HG03097 (cell line): ENCODE measurements around the gene IFNA5.

ENCODE experiments used
- ATAC-seq: cut with Tn5 transposase; IDR thresholded peaks from one replicate; pipeline ENCODE4 v1.9.1; 2021; ENCODE audit not compliant: unreplicated experiment, low FRiP score

The IFNA5 gene

DNA sequence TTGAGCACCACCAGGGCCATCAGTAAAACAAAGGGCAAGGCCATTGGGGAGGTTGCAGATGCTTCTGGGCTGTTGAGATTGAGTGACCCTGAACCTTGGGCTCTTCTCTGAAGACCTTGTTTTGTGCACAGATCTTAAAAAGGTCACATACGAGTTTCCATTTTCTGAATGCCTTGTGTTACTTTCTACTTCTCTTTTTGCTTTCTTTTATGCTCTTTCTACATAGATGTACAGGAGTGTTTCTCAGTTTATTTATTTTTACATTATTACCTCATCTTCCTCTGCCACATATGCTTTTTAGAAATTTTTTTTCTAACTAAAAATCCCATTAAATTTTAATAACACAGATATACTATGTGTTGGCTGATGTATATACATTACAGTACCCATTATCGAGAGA, at the start of gene IFNA5:
TSS of gene IFNA5 (minus strand) at position 101 of the 400 bp plus-strand sequence. CDS start at position 44, 57 bp downstream.
- ATAC-seq: no peak

- no peak for ATAC-seq
Measured at GRCh38 chr9:21350787-21351186, 45.7 kb upstream of the IFNA5 start, which contains the start of gene IFNA6. Gene IFNA6 (minus strand): TSS chr9:21350887. CDS start chr9:21350887, 0 bp downstream.

- ATAC-seq: no peak
Measured at GRCh38 chr9:21348430-21348970, 43.4 kb upstream of the IFNA5 start.

- no peak for ATAC-seq
Measured at GRCh38 chr9:21340735-21341134, 35.6 kb upstream of the IFNA5 start.

- ATAC-seq: no peak
Measured at GRCh38 chr9:21336457-21336856, 31.3 kb upstream of the IFNA5 start.

GRCh38 chr9:21334701-21335632, 29.9 kb upstream of the IFNA5 start, which contains the start of gene KLHL9:
Gene KLHL9 (minus strand): TSS chr9:21335404. CDS start chr9:21334859, 545 bp downstream.
- peak; percentile 82 for ATAC-seq

GRCh38 chr9:21333226-21333625, 28.1 kb upstream of the IFNA5 start:
- ATAC-seq: no peak

DNA sequence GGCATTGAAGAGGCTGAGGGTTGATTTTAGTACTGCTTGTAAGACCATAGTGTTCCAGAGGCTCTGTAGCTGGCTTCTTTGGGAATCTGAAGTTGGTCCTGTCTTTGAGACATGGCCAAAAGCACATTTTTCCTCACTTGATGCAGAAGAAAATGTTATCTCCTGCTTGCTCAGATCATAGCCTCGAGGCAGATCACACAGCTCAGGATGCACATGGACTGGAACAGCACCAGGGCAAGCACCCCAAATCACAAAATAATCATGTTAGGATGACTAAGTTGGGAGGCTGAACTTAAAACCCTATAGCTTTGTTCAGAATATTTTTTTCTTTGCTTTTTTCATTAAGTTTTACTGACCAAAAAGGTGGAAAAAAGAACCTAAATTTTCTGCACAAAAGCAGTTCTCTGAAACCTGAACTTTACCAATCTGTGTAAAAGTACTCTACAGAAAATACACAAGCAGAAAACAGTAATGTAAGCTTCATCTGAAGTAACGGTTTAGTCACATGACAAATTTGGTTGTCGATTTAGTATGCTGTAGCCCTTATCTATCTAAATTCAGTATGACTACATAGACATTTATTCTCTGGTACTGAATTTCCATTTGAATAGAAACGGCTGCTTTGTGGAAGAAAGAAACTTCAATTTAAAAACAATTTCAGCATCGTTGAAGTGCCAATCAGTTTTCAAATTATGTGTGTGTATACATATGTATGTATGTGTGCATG, 26.7 kb upstream of the IFNA5 start:
- ATAC-seq: no peak

DNA sequence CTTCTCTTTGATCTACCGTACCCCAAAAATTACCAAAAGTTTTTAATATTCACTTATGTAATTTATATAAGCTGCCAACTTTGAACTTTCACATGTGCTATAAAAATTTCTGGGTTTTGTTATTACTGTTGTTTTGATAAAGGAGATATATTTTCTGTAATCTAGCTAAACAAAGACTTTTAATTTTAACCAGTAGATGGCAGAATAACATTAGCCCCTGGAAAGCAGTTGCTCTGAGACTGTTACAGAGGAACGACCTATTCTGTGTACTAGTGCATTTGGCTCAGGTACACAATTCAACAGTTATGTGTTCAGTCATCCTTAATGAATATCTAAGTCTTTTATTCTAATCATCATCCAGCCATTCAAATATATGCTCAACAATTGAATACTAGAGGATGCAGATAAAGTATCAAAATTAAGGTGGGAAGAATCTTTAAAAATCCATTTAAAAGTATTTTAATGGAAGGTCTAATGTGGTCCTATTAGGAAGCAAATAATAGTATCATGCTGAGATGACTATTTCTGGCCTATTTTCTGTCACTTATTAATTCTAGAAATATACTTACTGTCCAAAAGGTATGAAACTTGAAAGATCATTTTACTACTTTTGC, 21.5 kb upstream of the IFNA5 start:
- no peak for ATAC-seq

- no peak for ATAC-seq
Measured at GRCh38 chr9:21324047-21324446, 18.9 kb upstream of the IFNA5 start.

- ATAC-seq: no peak
Measured at GRCh38 chr9:21322911-21323461, 17.9 kb upstream of the IFNA5 start.

DNA sequence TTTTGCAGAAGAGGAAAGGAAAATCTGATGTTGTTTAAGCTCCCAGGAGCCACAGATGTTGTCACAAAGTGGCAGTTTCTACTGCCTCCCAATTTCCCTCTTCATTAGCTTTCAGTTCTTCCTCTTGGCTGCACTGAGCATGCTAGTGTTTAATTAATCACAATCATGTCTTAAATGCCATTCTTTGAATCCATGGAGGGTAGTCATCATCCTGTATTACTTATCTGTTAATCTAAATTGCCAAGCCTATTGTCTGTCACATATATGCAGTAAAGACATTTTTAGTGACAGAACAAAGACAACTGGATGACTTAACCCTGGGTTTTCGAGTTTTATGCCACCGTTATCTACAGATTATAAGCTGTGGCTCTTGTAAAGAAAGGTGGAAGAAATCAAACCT, 15.4 kb upstream of the IFNA5 start:
- no peak for ATAC-seq

DNA sequence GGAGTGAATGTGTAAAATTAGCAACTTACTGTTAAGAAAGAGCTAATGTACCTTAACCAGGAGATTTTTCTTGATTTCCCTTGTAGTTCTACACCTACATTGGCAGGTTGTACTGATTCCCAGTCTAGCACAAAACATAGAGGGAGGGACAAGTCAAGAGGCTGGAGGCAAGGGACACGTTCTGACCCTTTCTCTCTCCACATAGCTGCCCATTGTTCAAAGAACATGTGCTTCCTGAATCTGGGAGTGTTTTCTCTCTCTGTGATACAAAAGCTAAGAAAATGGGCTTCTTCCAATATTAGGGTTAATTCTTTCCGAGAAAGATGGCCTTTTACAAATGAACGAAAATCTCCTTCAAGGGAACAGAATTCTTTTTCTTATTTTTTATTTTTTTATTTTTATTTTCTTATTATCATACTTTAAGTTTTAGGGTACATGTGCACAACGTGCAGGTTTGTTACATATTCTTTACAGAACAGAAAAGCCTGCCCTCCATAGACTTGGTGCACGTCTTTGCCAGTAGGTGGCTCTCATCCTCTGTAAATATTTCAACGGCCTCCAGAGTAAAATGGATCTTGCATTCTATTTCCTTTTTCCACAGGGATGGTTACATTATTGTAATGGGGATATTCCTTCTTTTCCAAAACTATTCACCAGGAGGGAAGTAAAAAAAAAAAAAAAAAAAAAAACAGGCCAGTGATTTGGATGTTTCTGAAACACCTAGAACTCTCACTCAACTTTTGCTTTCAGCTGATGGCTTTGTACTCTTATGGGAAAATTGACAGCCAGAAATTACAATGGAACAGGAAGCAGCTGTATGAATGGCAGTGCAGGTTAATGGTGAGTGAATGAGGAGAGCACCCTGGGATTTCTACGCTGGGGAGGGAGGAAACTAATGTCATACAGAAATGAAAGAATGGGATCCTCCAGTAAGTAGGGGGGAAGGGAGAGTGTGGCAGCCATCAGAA, 13.1 kb upstream of the IFNA5 start:
- ATAC-seq: no peak

DNA sequence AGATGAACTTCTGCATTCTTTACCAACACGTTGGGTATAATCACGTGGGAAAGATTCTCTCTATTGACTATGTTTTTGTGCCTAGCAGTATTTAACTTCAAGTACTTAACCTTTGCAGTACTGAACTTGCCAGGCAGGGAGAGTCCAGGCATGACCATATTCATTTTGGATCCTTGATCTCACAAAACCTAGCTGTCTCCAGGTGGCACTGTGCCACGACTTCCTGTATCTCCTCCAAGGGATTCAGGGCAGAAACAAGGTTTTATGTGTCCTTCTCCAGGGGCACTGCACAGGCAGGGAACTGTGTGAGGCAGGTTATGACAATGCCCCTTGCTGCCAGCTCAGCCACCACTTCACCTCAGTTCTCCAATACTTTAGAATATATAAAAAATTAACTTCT, 11.7 kb upstream of the IFNA5 start:
- no peak for ATAC-seq

DNA sequence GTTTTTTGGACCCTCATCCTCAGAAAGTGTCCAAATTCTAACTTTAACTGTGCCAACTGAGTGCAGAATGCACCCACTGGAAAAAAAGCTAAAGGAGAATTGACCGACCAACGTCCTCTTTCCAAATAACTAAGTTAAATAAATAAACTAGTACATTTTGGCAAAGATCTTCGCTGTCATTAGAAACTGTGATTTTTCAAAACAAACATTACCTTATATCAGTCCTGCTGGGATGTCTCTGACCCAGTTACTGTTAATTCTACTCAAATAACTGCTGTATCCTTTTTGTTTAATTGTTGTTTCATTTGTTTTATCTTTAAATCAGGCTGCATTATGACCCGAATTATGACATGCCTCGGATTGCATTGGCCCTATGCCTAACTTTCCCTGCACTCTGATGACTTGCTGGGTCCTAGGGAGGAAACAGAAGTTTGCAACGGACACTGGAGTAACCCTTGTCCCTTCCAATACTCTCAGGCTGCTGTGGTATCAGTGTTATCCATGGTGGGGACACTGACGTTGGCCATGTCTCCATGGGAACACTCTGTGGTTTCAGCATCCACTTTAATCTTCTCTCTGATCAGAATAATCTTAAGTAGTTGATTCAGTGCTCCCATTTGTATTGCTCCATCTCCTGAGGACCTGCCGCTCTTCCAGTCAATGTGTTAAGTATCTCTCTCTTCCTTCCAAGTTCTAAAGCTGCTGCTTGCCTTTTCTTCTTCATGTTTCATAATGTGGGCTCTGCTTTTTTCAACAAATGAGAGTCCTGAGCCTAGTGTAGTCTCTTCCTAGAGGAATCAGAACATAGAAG, 11.1 kb upstream of the IFNA5 start:
- no peak for ATAC-seq

DNA sequence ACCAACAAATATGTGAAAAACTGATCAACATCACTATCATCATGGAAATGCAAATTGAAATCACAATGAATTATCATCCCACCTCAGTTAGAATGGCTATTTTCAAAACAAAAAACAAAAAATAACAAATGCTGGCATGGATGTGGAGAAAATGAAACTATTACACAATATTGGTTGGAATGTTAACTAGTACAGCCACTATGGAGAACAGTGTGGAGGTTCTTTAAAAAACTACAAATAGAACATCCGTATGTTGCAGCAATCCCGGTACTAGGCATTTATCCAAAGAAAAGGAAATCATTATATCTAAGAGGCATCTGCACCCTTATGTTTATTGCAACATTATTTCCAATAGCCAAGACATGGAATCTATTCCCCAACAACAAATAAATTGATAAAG, 9.0 kb upstream of the IFNA5 start:
- no peak for ATAC-seq

DNA sequence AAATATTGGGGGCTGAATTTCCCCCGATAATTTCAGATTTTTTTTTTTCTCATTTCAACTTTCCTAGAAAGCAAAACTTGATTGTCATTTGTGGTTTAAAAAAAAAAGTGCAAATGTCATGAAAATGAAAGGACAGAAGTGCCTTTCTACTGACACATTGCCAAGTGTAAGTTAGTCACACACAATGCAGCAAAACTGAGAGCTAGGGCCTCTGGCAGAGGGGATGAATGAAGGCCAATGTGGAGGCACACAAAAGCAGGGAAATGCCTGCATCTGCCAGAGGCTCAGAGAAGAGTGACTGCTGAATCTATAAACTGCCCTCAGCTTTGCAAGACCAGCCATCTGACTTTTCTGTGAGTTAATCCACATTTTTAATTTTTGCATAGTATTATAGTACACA, 6.8 kb upstream of the IFNA5 start:
- no peak for ATAC-seq

DNA sequence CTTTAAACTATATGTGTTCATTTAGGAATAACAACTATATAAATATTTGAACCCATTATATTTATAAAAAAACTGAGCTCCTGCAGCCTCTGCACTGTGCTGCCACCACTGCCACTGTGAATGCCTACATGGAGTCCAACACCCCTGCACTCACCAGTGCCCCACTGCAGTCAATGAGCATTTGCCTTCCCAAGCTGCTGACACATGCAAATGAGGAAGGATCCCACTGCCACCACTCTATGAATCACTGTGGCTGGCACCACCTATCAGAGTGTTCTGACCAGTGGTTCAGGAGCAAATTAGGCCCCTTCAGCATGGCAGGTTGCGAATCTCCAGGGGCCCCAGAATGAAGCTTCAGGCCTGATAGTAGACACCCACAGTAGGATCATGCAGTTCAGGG, 9.1 kb downstream of the IFNA5 start:
- ATAC-seq: no peak
